Cardiac muscle cell (in vitro differentiated cells and primary cell): ENCODE measurements around the gene RAB40AL. TPM values are rescaled to one million over a fixed set of nuclear protein-coding genes. Genes with fewer than 3 reads are reported as not detected.
"Not testable (repeated sequence)": the region's sequence is repeated elsewhere in the genome, so short reads cannot be mapped to it uniquely, and the experiment has no call there.

Source experiments
- DNase-seq, 2 donors: peaks; one replicate each; pipeline versions ENCODE4 v3.0.0 to v3.0.0-alpha.2; 2010 to 2017; ENCODE audit warnings: low read depth in 1 of 2, low spot score in 1 of 2
- H3K27ac ChIP-seq: fragments of 200-600 bp; sonication (generic); 2 replicates; pipeline ENCODE4 v1.5.1; 2016
- H3K27me3 ChIP-seq: fragments of 200-600 bp; sonication (generic); 2 replicates; pipeline ENCODE4 v1.6.0; 2016; ENCODE audit warnings: control low read depth
- H3K36me3 ChIP-seq: fragments of 200-600 bp; sonication (generic); 2 replicates; pipeline ENCODE4 v1.5.1; 2016; ENCODE audit warnings: control low read depth
- H3K4me1 ChIP-seq: fragments of 200-600 bp; sonication (generic); 2 replicates; pipeline ENCODE4 v1.8.1; 2017; ENCODE audit warnings: low read depth, mild to moderate bottlenecking, mixed run types
- H3K4me3 ChIP-seq: fragments of 200-600 bp; sonication (generic); 2 replicates; pipeline ENCODE4 v1.5.1; 2016; ENCODE audit warnings: mild to moderate bottlenecking
- H3K9me3 ChIP-seq: fragments of 200-600 bp; sonication (generic); 2 replicates; pipeline ENCODE4 v1.5.1; 2017; ENCODE audit warnings: low read depth, mild to moderate bottlenecking, control low read depth
- polyA plus RNA-seq: library from polyadenylated mRNA; unstranded; fragments of >200 nt; fragmentation: Nextera tagmentation; extraction: Ambion mirVana; gene quantifications from 2 replicates; pipeline ENCODE4 v1.2.1, GENCODE V29; 2016
- total RNA-seq: library from RNA; depleted of rRNA; stranded (reverse); fragments of >200 nt; gene quantifications from 2 replicates; pipeline ENCODE4 v1.2.3, GENCODE V29; 2016
- TF ChIP-seq, protein P1 (sequence below): IDR thresholded peaks from 2 replicates; pipeline ENCODE4 v1.5.1; 2012; ENCODE audit warnings: low read depth, mild to moderate bottlenecking, low read length

Gene RAB40AL, protein sequence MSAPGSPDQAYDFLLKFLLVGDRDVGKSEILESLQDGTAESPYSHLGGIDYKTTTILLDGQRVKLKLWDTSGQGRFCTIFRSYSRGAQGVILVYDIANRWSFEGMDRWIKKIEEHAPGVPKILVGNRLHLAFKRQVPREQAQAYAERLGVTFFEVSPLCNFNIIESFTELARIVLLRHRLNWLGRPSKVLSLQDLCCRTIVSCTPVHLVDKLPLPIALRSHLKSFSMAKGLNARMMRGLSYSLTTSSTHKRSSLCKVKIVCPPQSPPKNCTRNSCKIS
- 0.48 and 0.99 TPM in 2 replicates for total RNA-seq
- 0.62 and 0.87 TPM in 2 replicates for polyA plus RNA-seq

DNA sequence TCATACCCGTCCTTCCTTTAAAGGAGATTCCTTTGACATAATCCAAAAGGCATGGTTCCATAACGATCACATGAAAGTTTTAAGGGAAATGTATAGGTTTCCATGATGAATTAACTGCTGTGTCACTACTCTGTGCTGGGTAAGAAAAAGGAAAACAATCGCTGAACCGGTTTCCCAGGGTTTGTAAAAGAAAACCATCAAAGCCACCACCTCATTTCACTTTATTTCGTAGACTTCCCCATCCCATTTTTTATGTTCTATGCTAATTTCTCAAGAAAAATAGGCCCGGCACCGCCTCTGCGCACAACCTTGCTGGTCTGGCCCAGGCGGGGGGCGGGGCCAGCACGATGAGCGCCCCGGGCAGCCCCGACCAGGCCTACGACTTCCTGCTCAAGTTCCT, at the start of gene RAB40AL:
Gene RAB40AL, plus strand, starts transcription at position 301 of the 400 bp plus-strand sequence. Its CDS starts 47 bp downstream, at position 348.
- not testable (repeated sequence) for DNase-seq, H3K4me3 ChIP-seq, H3K27ac ChIP-seq, H3K4me1 ChIP-seq, H3K9me3 ChIP-seq, H3K27me3 ChIP-seq, H3K36me3 ChIP-seq

DNA sequence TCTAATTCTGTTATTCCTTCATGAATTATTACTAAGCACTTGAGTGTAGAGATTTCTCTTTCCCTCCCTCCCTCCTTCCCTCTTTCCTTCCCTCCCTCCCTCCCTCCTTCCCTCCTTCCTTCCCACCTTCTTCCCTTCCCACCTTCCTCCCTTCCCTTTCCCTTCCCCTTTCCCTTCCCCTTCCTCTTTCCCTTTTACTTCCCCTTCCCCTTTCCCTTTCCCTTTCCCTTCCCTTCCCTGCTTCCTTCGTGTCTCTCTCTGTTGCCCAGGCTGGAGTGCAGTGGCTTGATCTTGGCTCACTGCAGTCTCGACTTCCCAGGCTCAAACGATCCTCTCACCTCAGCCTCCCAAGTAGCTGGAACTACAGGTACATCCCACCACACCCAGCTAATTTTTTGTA, 49.4 kb upstream of the RAB40AL start:
- Histone ChIP-seq H3K27ac (no peak overlapping the region), H3K4me3 (no peak overlapping the region), H3K4me1 (no peaks in the 10 kb centered on the region), H3K9me3 (no peaks in the 10 kb centered on the region), H3K36me3 (no peaks in the 10 kb centered on the region), H3K27me3 (no peaks in the 10 kb centered on the region)
- no peak for DNase-seq
- TF ChIP-seq, protein P1, sequence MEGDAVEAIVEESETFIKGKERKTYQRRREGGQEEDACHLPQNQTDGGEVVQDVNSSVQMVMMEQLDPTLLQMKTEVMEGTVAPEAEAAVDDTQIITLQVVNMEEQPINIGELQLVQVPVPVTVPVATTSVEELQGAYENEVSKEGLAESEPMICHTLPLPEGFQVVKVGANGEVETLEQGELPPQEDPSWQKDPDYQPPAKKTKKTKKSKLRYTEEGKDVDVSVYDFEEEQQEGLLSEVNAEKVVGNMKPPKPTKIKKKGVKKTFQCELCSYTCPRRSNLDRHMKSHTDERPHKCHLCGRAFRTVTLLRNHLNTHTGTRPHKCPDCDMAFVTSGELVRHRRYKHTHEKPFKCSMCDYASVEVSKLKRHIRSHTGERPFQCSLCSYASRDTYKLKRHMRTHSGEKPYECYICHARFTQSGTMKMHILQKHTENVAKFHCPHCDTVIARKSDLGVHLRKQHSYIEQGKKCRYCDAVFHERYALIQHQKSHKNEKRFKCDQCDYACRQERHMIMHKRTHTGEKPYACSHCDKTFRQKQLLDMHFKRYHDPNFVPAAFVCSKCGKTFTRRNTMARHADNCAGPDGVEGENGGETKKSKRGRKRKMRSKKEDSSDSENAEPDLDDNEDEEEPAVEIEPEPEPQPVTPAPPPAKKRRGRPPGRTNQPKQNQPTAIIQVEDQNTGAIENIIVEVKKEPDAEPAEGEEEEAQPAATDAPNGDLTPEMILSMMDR: no peak

DNA sequence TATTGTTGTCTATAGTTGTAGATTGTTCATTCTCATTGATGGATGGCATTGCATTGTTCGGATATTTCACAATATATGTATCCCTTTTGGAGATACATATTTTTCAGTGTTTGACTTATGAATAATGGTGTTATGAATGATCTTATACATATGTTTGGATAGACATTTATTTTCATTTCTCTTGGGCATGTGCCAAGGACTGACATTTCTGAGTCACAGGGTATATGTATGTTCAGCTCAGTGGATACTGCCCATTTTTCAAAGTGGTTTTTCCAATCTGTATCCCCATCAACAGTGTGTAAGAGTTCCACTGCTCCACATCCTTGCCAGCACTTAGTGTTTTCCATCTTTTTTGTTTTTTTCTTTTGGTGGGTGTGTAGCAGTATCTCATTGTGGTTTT, 45.0 kb upstream of the RAB40AL start:
- TF ChIP-seq, protein P1: no peak
- H3K27ac ChIP-seq: no peak overlapping the region
- no peak for DNase-seq
- no peak overlapping the region for H3K4me3 ChIP-seq
- H3K36me3 ChIP-seq: no peaks in the 10 kb centered on the region
- no peaks in the 10 kb centered on the region for H3K9me3 ChIP-seq
- H3K4me1 ChIP-seq: no peaks in the 10 kb centered on the region
- H3K27me3 ChIP-seq: no peaks in the 10 kb centered on the region

DNA sequence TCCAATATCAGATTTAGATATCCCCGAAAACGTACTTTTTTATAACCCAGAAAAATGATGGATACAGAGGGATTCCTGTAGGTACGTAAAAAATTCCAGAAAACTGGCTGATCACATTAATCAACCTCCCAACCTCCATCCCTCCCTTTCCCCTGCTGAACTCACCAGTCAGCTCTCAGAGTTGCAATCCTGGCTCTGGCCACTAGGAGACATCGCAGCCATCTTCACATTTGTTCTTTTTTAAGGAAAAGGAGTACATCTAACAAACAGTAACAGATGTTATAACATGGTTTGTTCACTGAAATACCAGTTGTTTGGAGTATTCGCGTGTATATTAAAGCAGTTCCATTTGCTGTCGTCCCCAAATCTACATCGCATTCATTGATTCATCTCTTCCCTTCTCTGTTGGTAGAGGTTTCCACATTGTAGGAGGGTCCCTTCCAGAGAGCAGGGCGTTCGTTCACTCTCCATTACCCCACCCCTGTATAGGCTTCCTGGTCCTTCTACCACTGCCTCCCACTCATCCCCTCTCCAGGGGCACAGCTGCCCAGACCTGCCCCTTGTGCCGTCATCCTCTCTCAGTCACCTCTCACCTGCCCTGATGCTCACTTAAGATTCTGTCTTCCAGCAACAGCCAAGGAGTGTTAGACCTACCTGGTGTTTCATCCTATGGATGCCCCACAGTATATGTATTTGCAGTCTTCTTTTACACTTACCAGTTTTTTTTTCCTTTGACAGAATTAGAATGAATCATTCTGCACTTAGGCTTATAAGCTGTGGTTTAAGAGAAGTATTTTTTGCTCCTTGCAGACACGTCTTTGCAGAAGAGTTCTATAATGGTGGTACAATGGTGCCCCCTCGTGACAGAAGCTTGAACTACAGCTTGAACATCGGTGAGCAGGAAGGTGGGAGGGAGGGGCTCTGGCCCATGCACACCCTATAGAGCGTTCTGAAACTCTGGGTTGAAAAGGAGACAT, 36.8 kb upstream of the RAB40AL start:
- Histone ChIP-seq H3K36me3 (no peaks in the 10 kb centered on the region), H3K27ac (no peak overlapping the region), H3K9me3 (no peaks in the 10 kb centered on the region), H3K27me3 (no peaks in the 10 kb centered on the region), H3K4me3 (no peak overlapping the region), H3K4me1 (no peaks in the 10 kb centered on the region)
- TF ChIP-seq, protein P1: peak; percentile 63
- peak; percentile 59 to 74 for DNase-seq

DNA sequence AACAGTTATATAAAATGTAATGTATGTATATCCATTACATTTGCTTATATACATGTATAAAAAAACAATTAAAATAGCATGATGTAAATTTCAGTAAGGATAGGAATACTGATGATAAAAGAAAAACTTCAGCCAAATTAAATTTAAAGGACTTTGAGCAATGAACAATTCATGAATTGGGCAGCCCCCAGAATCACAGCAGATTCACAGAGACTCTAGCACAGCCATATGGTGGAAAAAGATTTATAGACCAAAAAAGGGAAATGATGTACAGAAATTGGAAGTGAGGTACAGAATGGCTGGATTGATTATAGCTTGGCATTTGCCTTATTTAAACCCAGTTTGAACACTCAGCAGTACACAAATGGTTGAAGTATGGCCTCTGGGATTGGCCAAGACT, 34.7 kb upstream of the RAB40AL start:
- DNase-seq: no peak
- H3K27ac ChIP-seq: no peak overlapping the region
- H3K4me3 ChIP-seq: no peak overlapping the region
- no peaks in the 10 kb centered on the region for H3K27me3 ChIP-seq
- TF ChIP-seq, protein P1: no peak
- no peaks in the 10 kb centered on the region for H3K9me3 ChIP-seq
- H3K4me1 ChIP-seq: no peaks in the 10 kb centered on the region
- no peaks in the 10 kb centered on the region for H3K36me3 ChIP-seq
